Stimulated activated CD8-positive, alpha-beta memory T cell treated with anti-CD3 and anti-CD28 coated beads, Interleukin-15, amount 100 ng/mL, for 24 hours (primary cell): ENCODE measurements around the gene GRHL3.

Source experiments
- DNase-seq: peaks from one replicate; pipeline ENCODE4 v3.0.0-alpha.2; 2020; ENCODE audit warnings: low read depth

GRHL3 gene

DNA sequence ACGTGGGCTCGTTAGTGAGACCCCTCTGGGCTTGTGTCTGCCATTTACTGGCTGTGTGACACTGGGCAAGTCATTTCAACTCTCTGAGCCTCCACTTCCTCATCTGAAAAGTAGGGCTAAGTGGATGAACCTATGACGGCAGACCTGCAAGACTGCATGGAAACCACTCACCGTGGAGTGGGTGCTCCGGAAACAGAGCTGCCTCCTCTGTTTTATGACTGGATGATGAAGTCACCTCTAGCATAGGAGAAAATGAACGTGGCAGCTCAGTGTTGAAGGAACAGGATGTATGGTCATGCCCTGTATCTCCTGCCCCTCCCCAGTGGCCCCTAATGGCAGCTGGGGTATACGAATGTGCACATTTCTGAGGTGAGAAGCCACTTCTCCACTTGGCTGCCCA, 53.9 kb downstream of the GRHL3 start:
- no peak for DNase-seq

DNA sequence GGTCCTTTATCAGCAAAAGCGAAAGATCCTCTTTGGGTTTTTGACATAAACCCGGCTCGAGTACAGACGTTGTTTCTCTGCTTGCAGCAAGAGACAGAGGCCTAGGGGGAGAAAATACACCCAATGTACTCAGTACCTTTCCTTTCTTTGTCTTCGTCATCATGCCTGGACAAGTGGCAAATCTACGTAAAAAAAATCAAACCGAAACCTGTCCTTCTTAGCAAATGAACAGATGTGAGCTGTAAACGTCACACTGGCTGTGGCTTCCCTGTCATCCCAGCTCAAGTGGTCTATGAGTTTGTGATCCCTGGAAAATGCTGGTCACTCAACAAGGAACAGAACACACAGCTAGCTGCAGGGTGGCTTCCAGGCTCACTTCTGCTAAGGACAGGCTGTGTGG, 54.6 kb downstream of the GRHL3 start:
- DNase-seq: no peak

DNA sequence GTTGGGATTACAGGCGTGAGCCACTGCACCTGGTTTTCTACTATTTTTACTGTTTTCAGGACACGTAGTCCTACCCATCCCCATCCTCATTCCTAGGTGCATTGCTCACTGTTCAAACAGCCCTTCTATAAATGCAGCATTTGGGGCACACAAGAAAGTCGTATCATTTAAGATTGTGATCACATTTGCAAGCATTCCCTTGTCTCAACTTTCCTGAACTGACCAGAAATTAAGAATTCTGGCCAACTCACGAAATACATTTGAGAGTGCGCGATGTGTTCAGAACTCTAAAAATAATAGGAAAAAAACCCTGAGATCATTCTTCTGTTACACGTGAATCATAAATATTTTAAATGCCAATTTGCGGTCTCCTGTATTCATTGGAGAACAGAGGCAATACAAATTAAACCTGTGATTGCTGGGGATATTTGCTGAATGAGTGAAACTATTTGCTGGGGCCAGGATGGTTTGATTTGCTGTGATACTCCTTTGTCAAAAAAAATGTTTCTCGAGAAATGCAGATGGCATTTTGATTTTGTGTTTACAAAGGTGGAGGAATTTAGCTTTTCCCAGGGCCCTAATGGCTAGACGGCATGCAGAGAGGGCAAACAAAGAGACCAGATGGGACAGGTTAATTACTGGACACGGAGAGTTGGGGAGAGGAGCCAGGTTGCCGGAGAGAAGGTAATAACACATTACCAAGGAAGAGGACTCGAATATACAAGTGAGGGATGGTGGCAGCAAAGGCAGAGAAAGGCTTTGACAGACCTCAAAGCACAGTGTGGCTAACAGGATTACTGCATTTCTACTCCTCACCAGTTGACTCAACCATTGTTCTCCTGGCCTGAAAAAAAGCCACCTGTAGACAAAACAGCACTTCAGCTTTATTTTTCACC, 56.0 kb downstream of the GRHL3 start:
- no peak for DNase-seq

- no peak for DNase-seq
Measured at GRCh38 chr1:24379733-24380315, 60.7 kb downstream of the GRHL3 start.

DNA sequence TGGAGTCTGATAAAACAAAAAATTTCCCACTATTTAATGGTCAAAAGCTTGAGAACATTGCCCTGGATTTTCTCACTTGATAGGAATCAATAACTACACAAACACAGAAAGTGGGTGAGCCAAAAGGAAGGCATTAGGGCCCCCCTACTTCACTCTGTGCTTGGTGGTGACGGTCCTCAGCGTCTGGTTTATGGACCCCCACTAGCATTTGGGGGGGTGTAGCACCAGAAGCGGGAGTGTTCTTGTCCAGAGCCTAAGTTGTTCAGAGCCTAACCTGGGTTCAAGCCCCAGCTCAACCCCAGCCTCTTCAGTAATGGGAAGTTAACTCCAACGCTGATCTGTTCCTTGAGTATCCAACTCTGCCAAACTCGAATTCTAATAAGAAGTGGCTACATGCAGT, 61.4 kb downstream of the GRHL3 start:
- no peak for DNase-seq

DNA sequence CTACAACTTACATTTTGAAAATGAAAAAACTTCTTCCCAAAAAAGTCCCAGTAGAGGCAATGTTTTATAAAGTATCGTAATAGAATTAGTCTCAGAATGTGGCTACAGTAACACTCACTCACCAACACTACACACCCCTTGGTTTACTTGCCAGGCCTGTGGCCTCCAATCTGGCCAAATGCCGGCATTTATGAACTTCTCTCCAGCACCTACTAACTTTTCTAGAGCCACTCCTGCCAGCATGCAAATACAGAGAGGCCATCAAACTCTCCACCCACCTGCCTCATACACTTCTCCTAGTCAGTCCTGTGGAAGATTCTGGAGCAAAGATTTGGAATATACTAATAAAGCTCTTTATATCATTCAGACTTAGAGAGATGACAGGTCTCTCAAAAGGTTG, 62.1 kb downstream of the GRHL3 start:
- no peak for DNase-seq

GRCh38 chr1:24382165-24382577, 63.0 kb downstream of the GRHL3 start:
- no peak for DNase-seq

DNA sequence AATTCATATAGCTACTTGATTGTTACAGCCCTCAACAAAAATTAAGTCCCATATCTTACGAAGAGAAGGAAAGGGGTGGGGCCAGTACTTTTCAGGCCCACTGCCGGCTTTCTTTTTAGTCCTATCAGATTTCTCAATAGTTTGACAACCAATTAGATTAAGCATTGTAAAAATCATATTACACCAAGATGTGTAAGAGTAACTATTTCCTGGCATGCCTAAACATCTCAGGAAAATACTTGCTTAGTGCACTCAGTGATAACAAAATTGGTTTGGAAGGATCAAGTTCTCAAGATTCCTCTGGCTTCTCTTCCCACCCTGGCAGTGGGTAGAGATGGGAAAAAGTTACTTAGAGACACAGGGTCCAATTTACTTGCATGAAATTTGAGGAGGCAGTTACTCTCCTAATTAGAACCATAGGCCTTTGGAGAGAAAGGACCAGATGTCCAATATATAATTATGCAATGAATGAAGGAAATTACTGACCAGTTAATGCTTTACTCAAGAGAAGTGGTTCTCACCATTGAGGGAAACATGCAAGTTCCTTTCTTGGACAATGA, 64.3 kb downstream of the GRHL3 start:
- no peak for DNase-seq

GRCh38 chr1:24384251-24385090, 65.3 kb downstream of the GRHL3 start:
- no peak for DNase-seq

- DNase-seq: no peak
Measured at GRCh38 chr1:24385160-24385940, 66.2 kb downstream of the GRHL3 start.

GRCh38 chr1:24386241-24386640, 67.1 kb downstream of the GRHL3 start:
- no peak for DNase-seq

DNA sequence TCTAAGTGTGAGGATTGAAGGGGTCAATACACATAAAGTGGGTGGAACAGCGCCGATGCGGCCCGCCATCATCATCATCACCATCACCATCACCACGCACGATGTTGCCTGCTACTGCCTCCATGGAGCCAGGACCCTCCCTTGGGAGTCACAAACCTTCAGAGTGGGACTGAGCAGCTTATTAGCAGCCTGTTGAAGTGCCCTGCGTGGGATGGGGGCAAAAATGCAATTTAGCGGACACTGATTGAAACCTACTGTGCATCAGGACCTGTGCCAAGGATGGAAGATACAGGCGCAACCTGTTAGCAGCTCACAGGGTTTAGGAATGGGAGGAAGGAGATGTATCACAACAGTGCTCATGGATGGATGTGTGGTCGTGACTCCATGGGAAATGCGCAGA, 67.8 kb downstream of the GRHL3 start:
- DNase-seq: no peak

GRCh38 chr1:24387636-24388175, 68.5 kb downstream of the GRHL3 start:
- no peak for DNase-seq

DNA sequence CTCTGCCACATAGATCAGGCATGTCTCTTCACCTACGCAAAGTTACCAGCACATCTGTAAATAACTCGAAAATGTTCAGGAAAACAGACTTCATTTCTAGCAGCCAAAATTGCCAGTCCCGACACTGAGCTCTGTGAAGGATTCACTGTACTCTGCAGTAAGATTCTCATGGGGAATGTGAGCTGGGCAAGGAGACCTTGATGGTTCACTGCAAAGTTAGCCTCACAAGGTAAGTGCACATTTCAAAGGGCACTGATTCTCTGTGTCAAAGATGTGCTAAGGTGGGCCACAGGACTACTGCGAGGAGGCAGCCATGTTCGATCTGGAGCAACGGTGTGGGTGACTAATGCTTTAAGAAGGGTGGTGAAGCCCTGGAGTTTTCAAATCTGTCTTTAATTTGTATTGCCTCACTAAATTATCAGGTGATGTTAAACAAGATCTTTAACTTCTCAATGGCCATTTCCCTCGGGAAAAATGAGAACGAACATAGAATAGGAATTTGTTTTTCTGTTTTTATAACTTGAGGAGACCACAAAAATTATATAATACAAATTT, 69.3 kb downstream of the GRHL3 start:
- DNase-seq: no peak

- DNase-seq: no peak
Measured at GRCh38 chr1:24389231-24389678, 70.1 kb downstream of the GRHL3 start.

- DNase-seq: no peak
Measured at GRCh38 chr1:24390924-24391782, 72.0 kb downstream of the GRHL3 start.

GRCh38 chr1:24391882-24392603, 72.9 kb downstream of the GRHL3 start:
- no peak for DNase-seq

GRCh38 chr1:24392604-24392946, 73.4 kb downstream of the GRHL3 start:
- DNase-seq: no peak

- DNase-seq: no peak
Measured at GRCh38 chr1:24392982-24393650, 74.0 kb downstream of the GRHL3 start.
